ENCODE results near the gene SLFNL1. TPM values are rescaled to one million over a fixed set of nuclear protein-coding genes. Genes with fewer than 3 reads are reported as not detected.

SLFNL1 gene
- polyA plus RNA-seq: 0.26 TPM in 1 of 2 replicates, not detected in the other

DNA sequence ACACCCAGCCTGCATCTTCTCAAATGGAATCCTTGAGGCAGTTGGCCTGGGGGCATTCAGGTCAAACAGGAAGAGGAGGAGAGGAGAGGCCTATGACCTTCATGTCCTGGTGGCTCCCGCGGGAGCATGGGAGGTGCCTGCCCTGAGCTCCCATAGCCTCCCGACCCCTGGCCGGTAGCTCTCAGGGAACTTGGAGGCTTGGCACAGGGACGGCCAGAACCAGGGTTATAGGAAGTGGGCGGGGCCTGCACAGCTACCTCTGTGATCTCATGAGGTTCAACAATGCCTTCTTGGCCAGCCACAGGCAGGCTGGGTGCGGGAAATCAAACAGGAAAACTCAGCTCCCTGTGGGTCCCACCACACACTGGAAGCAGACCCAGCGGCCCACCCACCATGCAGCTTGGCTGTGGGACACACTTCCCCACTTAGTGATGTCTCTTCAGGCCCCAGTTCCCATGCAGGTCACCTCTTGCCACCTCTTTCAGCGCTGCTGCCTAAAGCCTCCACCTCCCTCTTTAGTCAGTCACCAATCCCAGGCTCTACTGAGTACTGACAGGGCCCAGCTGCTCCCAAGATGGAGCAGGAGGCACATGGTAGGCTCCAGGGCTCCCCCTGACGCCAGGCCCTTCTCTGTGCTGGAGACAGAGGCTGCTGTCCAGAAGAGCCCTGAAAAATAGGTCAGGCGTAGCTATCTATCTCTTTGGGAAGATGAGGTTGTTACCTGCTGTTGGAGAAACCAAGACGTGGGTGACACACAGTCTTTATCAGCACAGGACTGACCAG, at the start of gene SLFNL1:
Gene SLFNL1 (minus strand): TSS at position 200 of the 783 bp plus-strand sequence. CDS start 1,065 bp downstream, outside the sequence.

DNA sequence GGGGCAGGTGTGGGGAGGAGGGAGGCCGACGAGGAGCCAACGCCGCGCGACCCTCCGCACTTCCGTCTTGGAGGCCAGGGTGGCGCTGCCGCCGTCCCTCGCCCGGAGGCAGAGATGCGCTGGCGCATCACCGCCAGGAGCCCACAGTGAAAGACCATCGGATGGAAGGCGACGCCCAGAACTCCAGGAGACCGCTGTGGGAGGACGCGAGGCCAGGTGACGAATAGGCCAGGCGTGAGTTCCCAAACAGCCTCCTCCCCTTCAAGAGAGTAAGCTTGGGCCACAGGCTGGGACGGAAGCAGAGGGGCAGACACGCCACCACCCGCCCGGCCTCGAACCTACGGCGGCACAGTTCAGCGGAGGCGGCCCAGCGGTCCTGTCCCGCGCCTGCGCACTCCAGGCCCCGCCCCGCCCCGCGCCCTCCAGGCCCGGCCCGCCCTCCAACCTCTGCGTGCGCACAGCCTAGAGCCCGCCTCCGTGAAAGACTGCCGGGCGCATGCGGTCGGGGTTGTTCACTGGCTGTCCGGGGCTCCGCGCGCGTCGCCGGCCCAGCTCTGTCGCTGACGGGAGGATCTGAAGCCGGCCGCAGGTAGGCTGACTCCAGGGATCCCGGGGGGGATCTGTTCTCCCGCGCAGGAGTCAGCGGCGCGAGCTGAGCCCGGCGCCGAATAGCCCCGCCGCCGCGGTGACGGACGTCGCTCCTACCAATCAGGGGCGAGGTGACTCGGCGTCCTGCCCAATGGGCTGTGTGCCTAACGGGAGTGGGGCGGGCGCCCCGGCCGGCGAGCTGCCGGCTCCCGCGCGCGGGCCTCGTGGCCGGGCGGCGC, 42.1 kb downstream of the SLFNL1 start, which contains the start of gene CTPS1:
Gene CTPS1 (plus strand): TSS at position 456 of the 827 bp plus-strand sequence. CDS start 3,595 bp downstream, outside the sequence.

Other genes starting within 250 kb of the SLFNL1 start
- not detected in 2 replicates for gene KCNQ4, start 237.9 kb downstream of the SLFNL1 start, polyA plus RNA-seq
- 0.74 and 3.0 TPM in 2 replicates for gene CITED4, start 159.4 kb downstream of the SLFNL1 start, polyA plus RNA-seq
- gene CTPS1, start 42.0 kb downstream of the SLFNL1 start, polyA plus RNA-seq: 22.7 and 25.4 TPM in 2 replicates
- gene SCMH1, start 220.6 kb upstream of the SLFNL1 start, polyA plus RNA-seq: 6.6 and 7.5 TPM in 2 replicates